Loucy (cell line): Measurements from ENCODE around the gene PIGC.

Experiments
- EZH2phosphoT487 ChIP-seq: fragments of 200-600 bp; IDR thresholded peaks from 2 replicates; pipeline ENCODE4 v1.6.1; 2018; ENCODE audit warnings: antibody characterized with exemption, mild to moderate bottlenecking, moderate library complexity, borderline replicate concordance
- TF ChIP-seq, protein P1 (sequence below): fragments of 200-600 bp; sonication (generic); conservative IDR thresholded peaks from 2 replicates; pipeline ENCODE4 v1.5.1; 2014; ENCODE audit warnings: mild to moderate bottlenecking, antibody characterized with exemption, low read length

- TF ChIP-seq, protein P1, sequence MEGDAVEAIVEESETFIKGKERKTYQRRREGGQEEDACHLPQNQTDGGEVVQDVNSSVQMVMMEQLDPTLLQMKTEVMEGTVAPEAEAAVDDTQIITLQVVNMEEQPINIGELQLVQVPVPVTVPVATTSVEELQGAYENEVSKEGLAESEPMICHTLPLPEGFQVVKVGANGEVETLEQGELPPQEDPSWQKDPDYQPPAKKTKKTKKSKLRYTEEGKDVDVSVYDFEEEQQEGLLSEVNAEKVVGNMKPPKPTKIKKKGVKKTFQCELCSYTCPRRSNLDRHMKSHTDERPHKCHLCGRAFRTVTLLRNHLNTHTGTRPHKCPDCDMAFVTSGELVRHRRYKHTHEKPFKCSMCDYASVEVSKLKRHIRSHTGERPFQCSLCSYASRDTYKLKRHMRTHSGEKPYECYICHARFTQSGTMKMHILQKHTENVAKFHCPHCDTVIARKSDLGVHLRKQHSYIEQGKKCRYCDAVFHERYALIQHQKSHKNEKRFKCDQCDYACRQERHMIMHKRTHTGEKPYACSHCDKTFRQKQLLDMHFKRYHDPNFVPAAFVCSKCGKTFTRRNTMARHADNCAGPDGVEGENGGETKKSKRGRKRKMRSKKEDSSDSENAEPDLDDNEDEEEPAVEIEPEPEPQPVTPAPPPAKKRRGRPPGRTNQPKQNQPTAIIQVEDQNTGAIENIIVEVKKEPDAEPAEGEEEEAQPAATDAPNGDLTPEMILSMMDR = no peak
- no peak for TF ChIP-seq EZH2phosphoT487
Observed at GRCh38 chr1:172477216-172477615, 33.3 kb upstream of the PIGC start.
